HL-60 (cell line): Measurements from ENCODE around the gene GOLM1.
A peak's percentile ranks its signal among the peaks of the same experiment; 100 is the strongest.

Source experiments
- DNase-seq, 2 experiments: peaks; one replicate each; pipeline ENCODE4 v3.0.0-alpha.2; 2010 to 2020; ENCODE audit warnings: low read depth in 1 of 2, low spot score in 1 of 2
- H3K27ac ChIP-seq: fragments of 250-450 bp; sonication (Bioruptor Pico); replicated peaks from 2 replicates; pipeline ENCODE4 v1.5.1; 2020; ENCODE audit warnings: mild to moderate bottlenecking, moderate library complexity
- H3K27me3 ChIP-seq: fragments of 250-450 bp; sonication (Bioruptor Pico); 2 replicates; pipeline ENCODE4 v1.5.1; 2021; ENCODE audit warnings: mild to moderate bottlenecking, moderate library complexity; ENCODE audit not compliant: insufficient read depth, poor library complexity, severe bottlenecking
- H3K4me3 ChIP-seq: replicated peaks from 2 replicates; pipeline ENCODE4 v1.5.1; 2011; ENCODE audit warnings: mild to moderate bottlenecking, control low read depth, low read length; ENCODE audit not compliant: insufficient read depth
- CTCF ChIP-seq: IDR thresholded peaks from one replicate; pipeline ENCODE4 v1.5.1; 2011; ENCODE audit warnings: low read length, control low read depth, inconsistent platforms; ENCODE audit not compliant: insufficient read depth
- GABPA ChIP-seq: IDR thresholded peaks from 2 replicates; pipeline ENCODE4 v1.6.1; 2012; ENCODE audit warnings: low read depth
- POLR2AphosphoS5 ChIP-seq: IDR thresholded peaks from 2 replicates; pipeline ENCODE4 v1.6.1; 2012; ENCODE audit warnings: low read depth
- REST ChIP-seq: IDR thresholded peaks from 2 replicates; pipeline ENCODE4 v1.6.1; 2012; ENCODE audit warnings: low read depth; ENCODE audit not compliant: insufficient replicate concordance
- SPI1 ChIP-seq: IDR thresholded peaks from 2 replicates; pipeline ENCODE4 v1.6.1; 2012; ENCODE audit warnings: low read depth, mild to moderate bottlenecking, borderline replicate concordance

The GOLM1 gene

GRCh38 chr9:86062845-86063693, 36.3 kb downstream of the GOLM1 start:
- TF ChIP-seq REST (no peak), GABPA (no peak), CTCF (no peak), SPI1 (no peak), POLR2AphosphoS5 (no peak)
- H3K27ac ChIP-seq: no peak overlapping the region
- H3K27me3 ChIP-seq: no peaks in the 10 kb centered on the region
- DNase-seq: peak in 1 of 2 experiments; percentile 14
- no peak overlapping the region for H3K4me3 ChIP-seq

- no peaks in the 10 kb centered on the region for H3K27me3 ChIP-seq
- H3K27ac ChIP-seq: no peak overlapping the region
- DNase-seq: no peak
- no peak overlapping the region for H3K4me3 ChIP-seq
- no peak for TF ChIP-seq REST
- no peak for TF ChIP-seq POLR2AphosphoS5
- TF ChIP-seq GABPA: no peak
- no peak for TF ChIP-seq SPI1
- TF ChIP-seq CTCF: no peak
Observed at GRCh38 chr9:86061972-86062739, 37.2 kb downstream of the GOLM1 start.

GRCh38 chr9:86057491-86057890, 41.9 kb downstream of the GOLM1 start:
- H3K4me3 ChIP-seq: no peak overlapping the region
- no peak overlapping the region for H3K27ac ChIP-seq
- no peak for TF ChIP-seq SPI1
- TF ChIP-seq CTCF: no peak
- no peak for TF ChIP-seq POLR2AphosphoS5
- TF ChIP-seq REST: no peak
- TF ChIP-seq GABPA: no peak
- no peaks in the 10 kb centered on the region for H3K27me3 ChIP-seq
- no peak for DNase-seq
